GM20431 (cell line): ENCODE data around the gene AQP4.

ENCODE experiments used
- in situ Hi-C: fragments of 300-500 bp; cut with MseI, MboI; formaldehyde crosslinking; loops from one replicate; pipeline ENCODE4 v1.15.0; 2020; ENCODE audit warnings: low sequenced_read_pairs; ENCODE audit not compliant: unreplicated experiment

Gene AQP4

GRCh38 chr18:26865557-26865956, at the start of gene AQP4:
TSS of gene AQP4 (minus strand) at chr18:26865707. CDS start at chr18:26865689, 18 bp downstream.
- in situ Hi-C loops, result no loop called here

- in situ Hi-C loops, result no loop called here
These were observed 46.3 kb upstream of the AQP4 start for GRCh38 chr18:26911840-26912239.

GRCh38 chr18:26909599-26910290, 44.2 kb upstream of the AQP4 start:
- in situ Hi-C loops, result no loop called here

DNA sequence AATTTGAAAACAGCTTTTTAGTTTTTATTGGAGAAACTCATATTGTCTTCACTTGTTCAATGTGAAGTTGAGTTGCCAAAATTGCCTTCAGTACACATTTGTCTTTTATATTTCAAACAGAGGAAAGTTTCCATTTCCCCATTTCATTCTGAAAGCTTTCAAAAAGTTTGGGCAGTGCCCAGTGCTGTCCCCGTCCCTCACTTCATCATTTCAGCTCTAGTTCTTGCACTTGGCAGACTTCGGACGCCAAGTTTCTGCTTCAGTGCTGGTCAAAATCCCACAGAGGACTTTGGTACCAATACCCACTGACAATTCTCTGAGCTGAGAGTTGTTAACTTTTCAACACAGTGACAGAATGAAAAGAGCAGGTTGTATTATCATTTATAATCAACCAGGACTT, 43.4 kb upstream of the AQP4 start:
- in situ Hi-C loops, result no loop called here

- in situ Hi-C loops, result no loop called here
These were observed 36.8 kb upstream of the AQP4 start for GRCh38 chr18:26902291-26902690.

DNA sequence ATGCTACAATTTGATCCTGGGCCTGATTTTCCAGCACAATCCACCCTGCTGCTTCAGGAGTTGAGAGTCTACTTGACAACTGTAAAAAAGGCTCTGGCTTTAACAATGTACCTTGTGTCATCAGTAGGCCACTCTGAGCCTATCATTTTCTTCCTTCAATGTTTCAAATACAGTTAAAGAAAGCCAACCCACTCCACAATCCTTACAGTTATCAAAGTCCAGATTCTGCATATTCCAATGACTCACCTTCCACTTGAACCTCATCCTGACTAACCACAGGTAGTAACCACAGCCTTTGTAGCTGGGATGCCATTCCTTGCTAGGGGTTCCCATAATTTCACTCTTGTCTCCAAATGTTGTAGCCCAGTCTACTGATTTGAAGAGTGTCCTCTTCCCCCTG, 35.5 kb upstream of the AQP4 start:
- in situ Hi-C loops, result no loop called here

- in situ Hi-C loops, result no loop called here
These were observed 28.9 kb upstream of the AQP4 start for GRCh38 chr18:26894426-26894825.

- in situ Hi-C loops, result no loop called here
These were observed 28.5 kb upstream of the AQP4 start for GRCh38 chr18:26893996-26894395.

- in situ Hi-C loops, result no loop called here
These were observed 22.8 kb upstream of the AQP4 start for GRCh38 chr18:26888259-26888658.

GRCh38 chr18:26875040-26875654, 9.6 kb upstream of the AQP4 start:
- in situ Hi-C loops, result no loop called here

- in situ Hi-C loops, result no loop called here
These were observed 8.8 kb upstream of the AQP4 start for GRCh38 chr18:26874283-26874682.

GRCh38 chr18:26869640-26870039, 4.1 kb upstream of the AQP4 start:
- in situ Hi-C loops, result no loop called here

GRCh38 chr18:26868968-26869586, 3.6 kb upstream of the AQP4 start:
- in situ Hi-C loops, result no loop called here

- in situ Hi-C loops, result no loop called here
These were observed 2.0 kb upstream of the AQP4 start for GRCh38 chr18:26867471-26867870.

- in situ Hi-C loops, result no loop called here
These were observed 849 bp downstream of the AQP4 start for GRCh38 chr18:26864658-26865057.

DNA sequence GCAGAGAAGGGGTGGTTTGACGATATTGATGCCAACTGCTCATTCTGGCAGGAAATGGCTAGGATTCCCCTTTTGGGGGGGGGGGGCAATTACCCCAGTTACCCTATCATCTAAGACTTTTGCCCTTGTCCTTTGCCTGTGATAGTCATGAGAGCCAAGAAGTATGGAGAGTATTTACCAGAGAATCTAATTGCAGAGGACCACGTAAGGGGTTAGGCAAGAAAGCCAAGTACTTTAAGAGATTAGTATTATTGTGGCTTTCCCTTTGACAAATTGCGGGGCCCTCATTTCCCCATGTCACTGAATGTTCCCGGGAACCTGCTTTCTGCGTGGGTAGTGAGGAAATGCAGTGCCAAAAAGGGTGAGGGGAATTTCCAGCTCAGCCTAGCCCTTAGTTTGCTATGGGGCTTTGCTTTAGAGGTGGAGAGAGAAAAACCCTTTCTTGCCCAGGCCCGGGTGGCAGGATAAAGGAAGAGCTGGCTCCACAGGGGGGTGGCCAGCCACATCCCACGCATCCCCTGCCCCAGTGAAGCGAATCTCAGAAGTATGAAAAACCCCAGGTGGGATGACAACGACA, 1.5 kb downstream of the AQP4 start:
- in situ Hi-C loops, result no loop called here

DNA sequence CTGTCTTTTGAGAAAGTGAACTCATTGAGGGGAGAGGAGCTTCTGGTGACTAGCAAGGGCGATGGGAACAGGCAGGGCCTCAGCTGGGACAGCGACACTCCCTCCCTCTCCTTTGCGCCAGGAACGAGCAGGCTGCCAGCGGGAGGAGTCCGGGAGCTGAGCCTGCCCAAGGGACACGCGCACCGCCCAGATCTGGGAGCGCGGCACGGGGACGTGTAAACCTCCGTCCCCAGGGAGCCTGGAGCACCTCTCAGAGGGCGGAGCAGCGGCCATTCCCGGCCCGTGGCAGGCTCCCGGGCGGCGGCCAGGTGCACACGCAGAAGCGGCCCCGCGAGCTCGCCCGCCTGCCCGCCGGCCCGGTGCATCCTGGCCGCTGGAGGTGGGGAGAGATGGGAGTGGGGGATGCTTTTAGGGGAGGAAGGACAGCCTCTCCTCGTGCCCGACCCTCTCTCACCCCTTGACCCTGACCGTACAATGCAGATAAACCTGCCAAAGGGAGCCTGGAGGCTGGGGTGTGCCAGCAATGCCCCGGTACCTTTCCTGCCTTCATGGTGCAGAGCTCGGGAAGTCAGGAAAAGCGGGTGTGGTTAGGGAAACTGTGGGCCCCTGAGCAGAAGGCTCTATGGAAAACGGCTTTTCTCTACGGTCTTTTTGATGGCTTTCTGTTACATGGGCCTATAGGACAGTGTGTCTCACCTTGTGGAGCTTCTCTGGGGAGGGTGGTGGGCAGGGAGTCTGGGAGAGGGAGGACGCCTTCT, 2.2 kb downstream of the AQP4 start:
- in situ Hi-C loops, result no loop called here

- in situ Hi-C loops, result no loop called here
These were observed 3.4 kb downstream of the AQP4 start for GRCh38 chr18:26862084-26862483.

- in situ Hi-C loops, result no loop called here
These were observed 11.1 kb downstream of the AQP4 start for GRCh38 chr18:26854292-26854881.

GRCh38 chr18:26853401-26853800, 12.1 kb downstream of the AQP4 start:
- in situ Hi-C loops, result no loop called here
